GM23338 (cell line): ENCODE measurements around the gene MLF2. TPM values are rescaled to one million over a fixed set of nuclear protein-coding genes. Genes with fewer than 3 reads are reported as not detected.

Experiments
- ATAC-seq: fragments of 200-7000 bp; cut with Tn5 transposase; 3 replicates; pipeline ENCODE4 v1.9.1; 2020
- DNase-seq: peaks from one replicate; pipeline ENCODE4 v3.0.0-alpha.2; 2015; ENCODE audit warnings: low spot score
- H2AFZ ChIP-seq: fragments of 200-600 bp; sonication (generic); 2 replicates; pipeline ENCODE4 v1.8.0; 2016; ENCODE audit warnings: antibody characterized with exemption, mild to moderate bottlenecking, moderate library complexity
- H3F3A ChIP-seq: fragments of 200-600 bp; sonication (generic); replicated peaks from 2 replicates; pipeline ENCODE4 v1.8.0; 2017; ENCODE audit warnings: antibody characterized with exemption, mixed run types, low read depth
- H3K27ac ChIP-seq: fragments of 200-600 bp; sonication (generic); 2 replicates; pipeline ENCODE4 v1.6.1; 2016; ENCODE audit warnings: low read depth
- H3K27me3 ChIP-seq: fragments of 200-600 bp; sonication (generic); 2 replicates; pipeline ENCODE4 v1.8.0; 2016; ENCODE audit warnings: mild to moderate bottlenecking, mixed run types, moderate library complexity; ENCODE audit not compliant: insufficient read depth
- H3K36me3 ChIP-seq: fragments of 200-600 bp; sonication (generic); 2 replicates; pipeline ENCODE4 v1.8.0; 2016; ENCODE audit warnings: mild to moderate bottlenecking; ENCODE audit not compliant: insufficient read depth
- H3K4me1 ChIP-seq: fragments of 200-600 bp; sonication (generic); 2 replicates; pipeline ENCODE4 v1.8.0; 2016; ENCODE audit warnings: mild to moderate bottlenecking, moderate library complexity; ENCODE audit not compliant: insufficient read depth
- H3K4me2 ChIP-seq: fragments of 200-600 bp; sonication (generic); 2 replicates; pipeline ENCODE4 v1.7.1; 2017; ENCODE audit warnings: mixed run types
- H3K4me3 ChIP-seq: fragments of 200-600 bp; sonication (generic); 2 replicates; pipeline ENCODE4 v1.6.1; 2016; ENCODE audit warnings: mixed run types
- H3K79me2 ChIP-seq: fragments of 200-600 bp; sonication (generic); replicated peaks from 2 replicates; pipeline ENCODE4 v1.8.0; 2017; ENCODE audit warnings: mild to moderate bottlenecking; ENCODE audit not compliant: insufficient read depth
- H3K9me2 ChIP-seq: fragments of 200-600 bp; sonication (generic); 2 replicates; pipeline ENCODE4 v1.8.0; 2017; ENCODE audit not compliant: insufficient read depth
- H4K20me1 ChIP-seq: fragments of 200-600 bp; sonication (generic); replicated peaks from 2 replicates; pipeline ENCODE4 v1.8.0; 2017; ENCODE audit warnings: mild to moderate bottlenecking; ENCODE audit not compliant: insufficient read depth
- H3K27ac Mint-ChIP-seq: 2 replicates; pipeline ENCODE4 v1.8.0; 2020; ENCODE audit warnings: inconsistent platforms, mild to moderate bottlenecking, moderate library complexity, mixed read lengths
- H3K27me3 Mint-ChIP-seq: 3 replicates; pipeline ENCODE4 v1.8.0; 2022; ENCODE audit warnings: low read depth, mild to moderate bottlenecking, moderate library complexity, mixed read lengths, inconsistent platforms; ENCODE audit not compliant: insufficient read depth, poor library complexity
- H3K36me3 Mint-ChIP-seq: 3 replicates; pipeline ENCODE4 v1.8.0; 2021; ENCODE audit warnings: low read depth, mild to moderate bottlenecking, inconsistent platforms, moderate library complexity, mixed read lengths
- H3K4me1 Mint-ChIP-seq: 3 replicates; pipeline ENCODE4 v1.8.0; 2020; ENCODE audit warnings: mild to moderate bottlenecking, inconsistent platforms, mixed read lengths
- H3K4me3 Mint-ChIP-seq: 3 replicates; pipeline ENCODE4 v1.8.0; 2021; ENCODE audit warnings: moderate library complexity, mild to moderate bottlenecking, inconsistent platforms, mixed read lengths
- H3K9me3 Mint-ChIP-seq: 3 replicates; pipeline ENCODE4 v1.8.0; 2020; ENCODE audit warnings: moderate library complexity, mild to moderate bottlenecking, inconsistent platforms, mixed read lengths
- CREB1 ChIP-seq: fragments of 250-450 bp; sonication (Bioruptor Pico); IDR thresholded peaks from 2 replicates; pipeline ENCODE4 v1.5.0; 2020; ENCODE audit warnings: low read depth, mild to moderate bottlenecking, moderate library complexity
- CTCF ChIP-seq, 2 experiments: fragments of 200-600 bp in 1 of 2; sonication (generic) in 1 of 2; conservative IDR thresholded peaks; 2 replicates each; pipeline versions ENCODE4 v1.5.1 to v1.6.1; 2016 to 2017; ENCODE audit warnings: antibody characterized with exemption in 2 of 2, low read depth in 2 of 2, mild to moderate bottlenecking in 2 of 2, moderate library complexity in 1 of 2
- ETS1 ChIP-seq: IDR thresholded peaks from 2 replicates; pipeline ENCODE4 v1.6.1; 2016; ENCODE audit warnings: antibody characterized with exemption
- EZH2phosphoT487 ChIP-seq: fragments of 200-600 bp; sonication (generic); IDR thresholded peaks from one replicate; pipeline ENCODE4 v1.8.1; 2018; ENCODE audit warnings: antibody characterized with exemption; ENCODE audit not compliant: unreplicated experiment
- JUNB ChIP-seq: IDR thresholded peaks from one replicate; pipeline ENCODE4 v1.6.1; 2016; ENCODE audit warnings: antibody characterized with exemption; ENCODE audit not compliant: unreplicated experiment
- NANOG ChIP-seq: IDR thresholded peaks from 2 replicates; pipeline ENCODE4 v1.6.1; 2016; ENCODE audit warnings: antibody characterized with exemption, borderline replicate concordance
- POLR2AphosphoS5 ChIP-seq: IDR thresholded peaks from 2 replicates; pipeline ENCODE4 v1.6.1; 2016; ENCODE audit warnings: antibody characterized with exemption, low read depth
- REST ChIP-seq: IDR thresholded peaks from one replicate; pipeline ENCODE4 v1.6.1; 2018; ENCODE audit warnings: antibody characterized with exemption; ENCODE audit not compliant: unreplicated experiment
- STAT1 ChIP-seq: IDR thresholded peaks from one replicate; pipeline ENCODE4 v1.6.1; 2016; ENCODE audit warnings: antibody characterized with exemption; ENCODE audit not compliant: unreplicated experiment
- ZNF114 ChIP-seq: fragments of 250-450 bp; sonication (Bioruptor Pico); IDR thresholded peaks from 2 replicates; pipeline ENCODE4 v1.5.0; 2020; ENCODE audit warnings: mild to moderate bottlenecking, moderate library complexity
- ZNF331 ChIP-seq: fragments of 250-450 bp; sonication (Bioruptor Pico); IDR thresholded peaks from 2 replicates; pipeline ENCODE4 v1.5.0; 2020; ENCODE audit warnings: low read depth, mild to moderate bottlenecking, moderate library complexity
- ZNF462 ChIP-seq: fragments of 250-450 bp; sonication (Bioruptor Pico); IDR thresholded peaks from 2 replicates; pipeline ENCODE4 v1.5.0; 2020; ENCODE audit warnings: mild to moderate bottlenecking, moderate library complexity
- polyA plus RNA-seq: library from polyadenylated mRNA; unstranded; fragments of >200 nt; fragmentation: Nextera tagmentation; extraction: Ambion mirVana; gene quantifications from 2 replicates; pipeline ENCODE4 v1.2.1, GENCODE V29; 2016
- total RNA-seq: library from RNA; depleted of rRNA; stranded (reverse); fragments of >200 nt; shearing (Covaris generic); gene quantifications from 2 replicates; pipeline ENCODE4 v1.2.3, GENCODE V29; 2014

The MLF2 gene
- total and polyA plus RNA-seq, 2 experiments from 2014 or later, result 280 to 289 TPM

GRCh38 chr12:6780573-6780972 is 27.6 kb upstream of the MLF2 start:
- no peak for TF ChIP-seq ETS1
- no peak for TF ChIP-seq EZH2phosphoT487
- no peak for TF ChIP-seq CTCF (conservative IDR thresholded peaks at IDR 0.05; ENCODE audit: low read depth in 2 of 2)
- no peak for TF ChIP-seq JUNB
- TF ChIP-seq ZNF114 (CRISPR knock-in tag), result no peak
- no peak for TF ChIP-seq ZNF331
- no peak for TF ChIP-seq STAT1
- TF ChIP-seq NANOG, result no peak
- no peak for TF ChIP-seq POLR2AphosphoS5
- TF ChIP-seq ZNF462 (CRISPR knock-in tag), result no peak
- no peak for TF ChIP-seq CREB1
- TF ChIP-seq REST, result no peak
- peaks cover 34% of the 10 kb centered on the region for H3K27me3 Mint-ChIP-seq
- Histone ChIP-seq H3K36me3 (no peaks in the 10 kb centered on the region), H3K27me3 (peaks cover 31% of the 10 kb centered on the region), H3K4me3 (no peak overlapping the region), H3K79me2 (no peaks in the 10 kb centered on the region), H4K20me1 (no peaks in the 10 kb centered on the region), H3K4me2 (no peak overlapping the region), H3K4me1 (peaks cover 6% of the 10 kb centered on the region; the same call in 1 of the 2 replicates), H2AFZ (0 out of 2 replicates have a peak overlapping the region, but pooled peaks have one; percentile 10), H3K27ac (no peak overlapping the region), H3F3A (peaks cover 5% of the 10 kb centered on the region; the same call in 1 of the 2 replicates), H3K9me2 (no peaks in the 10 kb centered on the region)
- H3K9me3 Mint-ChIP-seq, result no peaks in the 10 kb centered on the region
- peaks cover 30% of the 10 kb centered on the region for H3K4me1 Mint-ChIP-seq
- ATAC-seq, result no peak
- H3K36me3 Mint-ChIP-seq, result peaks cover 3% of the 10 kb centered on the region; the same call in 2 of the 3 replicates
- DNase-seq, result no peak
- H3K4me3 Mint-ChIP-seq, result no peak overlapping the region
- no peak overlapping the region for H3K27ac Mint-ChIP-seq
